ENCODE results near the gene PRKCB. TPM values are rescaled to one million over a fixed set of nuclear protein-coding genes. Genes with fewer than 3 reads are reported as not detected.

The PRKCB gene
- total and polyA plus RNA-seq, 2 experiments from 2014 or later: 3.7 to 16.4 TPM

- Mint-ChIP-seq H3K27me3 (ENCODE audit: insufficient read depth, low read depth, poor library complexity) (peaks cover 7% of the 10 kb centered on the region), H3K36me3 (ENCODE audit: low read depth) (no peaks in the 10 kb centered on the region), H3K9me3 (no peaks in the 10 kb centered on the region), H3K4me1 (peaks cover 13% of the 10 kb centered on the region; the same call in 2 of the 3 replicates), H3K4me3 (no peak overlapping the region), H3K27ac (no peak overlapping the region)
- TF ChIP-seq EZH2phosphoT487 (IDR thresholded peaks at IDR 0.05; ENCODE audit: unreplicated experiment) (no peak), ETS1 (IDR thresholded peaks at IDR 0.05) (no peak), EZH2 (IDR thresholded peaks at IDR 0.05; ENCODE audit: low read depth, unreplicated experiment) (no peak), CTCF (conservative IDR thresholded peaks at IDR 0.05; ENCODE audit: low read depth in 2 of 2) (no peak), STAT1 (IDR thresholded peaks at IDR 0.05; ENCODE audit: unreplicated experiment) (no peak), NANOG (IDR thresholded peaks at IDR 0.05; ENCODE audit: borderline replicate concordance) (no peak), REST (IDR thresholded peaks at IDR 0.05; ENCODE audit: unreplicated experiment) (no peak), ZNF114 (CRISPR knock-in tag; IDR thresholded peaks at IDR 0.05) (no peak), ZNF462 (CRISPR knock-in tag; IDR thresholded peaks at IDR 0.05) (no peak), CREB1 (CRISPR knock-in tag; IDR thresholded peaks at IDR 0.05; ENCODE audit: low read depth) (no peak)
- ATAC-seq (no peak), DNase-seq (ENCODE audit: low spot score) (no peak)
- Histone ChIP-seq H2AFZ (no peak overlapping the region), H4K20me1 (replicated peaks; ENCODE audit: insufficient read depth) (no peaks in the 10 kb centered on the region; the same call in 1 of the 2 replicates), H3K4me3 (no peak overlapping the region), H3K4me2 (no peak overlapping the region), H3F3A (replicated peaks; ENCODE audit: low read depth) (no peaks in the 10 kb centered on the region), H3K9me2 (ENCODE audit: insufficient read depth) (no peaks in the 10 kb centered on the region), H3K27me3 (ENCODE audit: insufficient read depth) (peaks cover 9% of the 10 kb centered on the region), H3K4me1 (ENCODE audit: insufficient read depth) (no peaks in the 10 kb centered on the region; the same call in 1 of the 2 replicates), H3K36me3 (ENCODE audit: insufficient read depth) (no peaks in the 10 kb centered on the region), H3K27ac (ENCODE audit: low read depth) (no peak overlapping the region), H3K79me2 (replicated peaks; ENCODE audit: insufficient read depth) (no peaks in the 10 kb centered on the region)
These were observed 7.4 kb downstream of the PRKCB start for GRCh38 chr16:23843143-23843542.
